GM19023 (cell line): ENCODE data around the gene RNU4-1.
A peak's percentile ranks its signal among the peaks of the same experiment; 100 is the strongest.

Experiments used
- ATAC-seq: cut with Tn5 transposase; IDR thresholded peaks from one replicate; pipeline ENCODE4 v1.9.1; 2021; ENCODE audit warnings: mild to moderate bottlenecking, moderate library complexity; ENCODE audit not compliant: unreplicated experiment

RNU4-1 gene

DNA sequence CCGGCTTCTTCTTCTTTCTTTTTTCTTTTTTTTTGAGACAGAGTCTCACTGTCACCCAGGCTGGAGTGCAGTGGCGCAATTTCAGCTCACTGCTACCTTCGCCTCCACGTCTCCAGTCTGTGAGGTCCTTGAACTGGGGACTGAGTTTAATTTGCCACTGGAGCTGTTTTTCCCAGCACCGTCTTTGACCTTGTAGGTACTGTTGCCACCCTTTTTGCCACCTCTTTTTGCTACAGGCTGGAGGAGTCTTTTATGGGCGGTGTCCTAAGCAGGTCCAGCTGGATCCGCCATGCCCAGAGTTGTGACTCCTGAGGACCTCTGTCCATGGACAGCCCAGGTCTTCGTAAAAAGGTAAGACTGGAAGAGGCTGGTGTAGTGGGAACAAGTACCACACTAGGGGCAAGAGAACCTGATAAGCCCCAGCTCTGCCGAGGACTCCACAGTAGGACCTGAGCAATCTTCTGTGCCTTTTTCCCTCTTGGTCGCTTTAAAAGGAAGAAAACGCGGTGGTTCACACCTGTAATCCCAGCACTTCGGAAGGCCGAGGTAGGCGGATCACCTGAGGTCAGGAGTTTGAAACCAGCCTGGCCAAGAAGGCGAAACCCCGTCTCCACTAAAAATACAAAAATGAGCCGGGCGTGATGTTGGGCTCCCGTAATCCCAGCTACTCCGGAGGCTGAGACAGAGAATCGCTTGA is 2.3 kb downstream of the RNU4-1 start:
- no peak for ATAC-seq

DNA sequence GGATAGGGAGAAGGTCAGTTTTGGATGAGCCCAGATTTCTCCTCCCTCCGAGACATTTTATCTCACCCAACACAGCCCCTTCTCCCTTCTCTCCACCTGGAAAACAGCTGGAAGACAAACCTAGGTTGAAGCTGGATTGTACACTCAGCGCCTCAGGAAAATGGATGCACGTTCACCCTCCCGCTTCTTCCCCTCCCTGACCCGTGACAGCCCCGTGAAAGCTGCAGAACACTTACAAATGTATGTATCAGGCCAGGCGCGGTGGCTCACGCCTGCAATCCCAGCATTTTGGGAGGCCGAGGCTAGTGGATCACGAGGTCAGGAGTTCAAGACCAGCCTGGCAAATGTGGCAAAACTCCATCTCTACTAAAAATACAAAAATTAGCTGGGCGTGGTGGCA is 5.5 kb downstream of the RNU4-1 start:
- ATAC-seq: no peak

GRCh38 chr12:120286768-120287490 is 6.1 kb downstream of the RNU4-1 start:
- ATAC-seq: no peak

DNA sequence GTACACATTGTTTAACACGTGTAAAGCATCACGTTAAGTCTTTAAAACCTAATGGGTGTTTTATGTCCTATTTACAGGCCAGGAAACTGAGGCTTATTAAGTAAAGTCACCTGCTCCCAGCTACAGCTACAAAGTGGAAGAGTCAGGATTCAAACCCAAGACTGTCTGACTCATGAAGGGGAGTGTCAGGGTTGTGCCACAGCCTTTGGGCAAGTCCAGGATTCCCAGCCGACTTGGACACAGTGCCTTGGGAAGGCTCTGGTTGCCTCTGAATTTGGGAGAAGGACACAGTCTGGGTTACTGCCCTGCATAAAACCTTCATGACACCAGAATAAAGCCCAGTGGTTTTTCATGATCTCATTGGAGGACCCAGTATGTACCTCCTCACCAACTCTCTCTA is 8.7 kb downstream of the RNU4-1 start:
- no peak for ATAC-seq

DNA sequence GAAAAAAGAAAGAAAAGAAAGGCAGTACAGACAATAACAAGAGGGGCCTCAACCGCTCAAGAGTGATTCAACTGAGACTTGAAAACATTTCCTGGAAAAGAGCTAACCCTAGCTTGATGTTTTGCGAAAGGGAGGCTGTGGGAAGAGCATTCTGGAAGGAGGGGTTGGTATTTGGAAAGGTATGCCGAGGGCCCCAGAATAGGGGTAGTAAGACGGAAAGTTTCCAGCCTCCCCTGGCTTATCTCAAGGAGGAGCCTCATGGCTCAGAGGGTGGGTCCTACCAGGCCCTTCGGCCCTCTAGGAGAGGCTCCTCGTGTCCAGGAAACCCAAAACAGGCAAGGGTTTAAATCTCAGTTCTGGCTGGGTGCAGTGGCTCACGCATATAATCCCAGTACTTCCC is 9.7 kb downstream of the RNU4-1 start:
- ATAC-seq: no peak

DNA sequence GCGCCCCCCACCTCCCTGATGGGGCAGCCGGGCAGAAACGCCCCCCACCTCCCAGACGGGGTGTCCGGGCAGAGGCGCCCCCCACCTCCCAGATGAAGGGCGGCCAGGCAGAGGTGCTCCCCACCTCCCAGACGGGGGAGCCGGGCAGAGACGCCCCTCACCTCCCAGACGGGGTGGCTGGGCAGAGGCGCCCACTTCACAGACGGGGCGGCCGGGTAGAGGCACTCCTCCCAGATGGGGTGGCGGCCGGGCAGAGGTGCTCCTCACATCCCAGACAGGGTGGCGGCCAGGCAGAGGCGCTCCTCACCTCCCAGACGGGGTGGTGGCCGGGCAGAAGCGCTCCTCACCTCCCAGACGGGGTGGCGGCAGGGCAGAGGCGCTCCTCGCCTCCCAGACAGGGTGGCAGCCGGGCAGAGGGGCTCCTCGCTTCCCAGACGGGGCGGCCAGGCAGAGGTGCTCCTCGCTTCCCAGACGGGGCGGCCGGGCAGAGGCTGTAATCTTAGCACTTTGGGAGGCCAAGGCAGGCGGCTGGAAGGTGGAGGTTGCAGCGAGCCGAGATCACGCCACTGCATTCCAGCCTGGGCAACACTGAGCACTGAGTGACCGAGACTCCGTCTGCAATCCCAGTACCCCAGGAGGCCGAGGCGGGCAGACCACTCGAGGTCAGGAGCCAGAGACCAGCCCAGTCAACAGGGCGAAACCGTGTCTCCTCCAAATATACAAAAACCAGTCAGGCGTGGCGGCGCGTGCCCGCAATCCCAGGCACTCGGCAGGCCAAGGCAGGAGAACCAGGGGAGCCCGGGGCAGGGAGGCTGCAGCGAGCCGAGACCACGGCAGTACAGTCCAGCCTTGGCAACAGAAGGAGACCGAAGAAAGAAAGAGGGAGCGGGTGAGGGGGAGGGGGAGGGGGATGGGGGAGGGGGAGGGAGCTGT is 14.6 kb downstream of the RNU4-1 start:
- no peak for ATAC-seq

- ATAC-seq: no peak
Observed at GRCh38 chr12:120276734-120277133, 16.3 kb downstream of the RNU4-1 start.

GRCh38 chr12:120267736-120268135 is 25.3 kb downstream of the RNU4-1 start:
- ATAC-seq: no peak

- no peak for ATAC-seq
Observed at GRCh38 chr12:120266180-120266870, 26.7 kb downstream of the RNU4-1 start.

- ATAC-seq: peak; percentile 71
Observed at GRCh38 chr12:120265473-120266179, 27.4 kb downstream of the RNU4-1 start, which contains the start of gene PXN. PXN (minus strand) TSS chr12:120265730; CDS start chr12:120265629, 101 bp downstream.

DNA sequence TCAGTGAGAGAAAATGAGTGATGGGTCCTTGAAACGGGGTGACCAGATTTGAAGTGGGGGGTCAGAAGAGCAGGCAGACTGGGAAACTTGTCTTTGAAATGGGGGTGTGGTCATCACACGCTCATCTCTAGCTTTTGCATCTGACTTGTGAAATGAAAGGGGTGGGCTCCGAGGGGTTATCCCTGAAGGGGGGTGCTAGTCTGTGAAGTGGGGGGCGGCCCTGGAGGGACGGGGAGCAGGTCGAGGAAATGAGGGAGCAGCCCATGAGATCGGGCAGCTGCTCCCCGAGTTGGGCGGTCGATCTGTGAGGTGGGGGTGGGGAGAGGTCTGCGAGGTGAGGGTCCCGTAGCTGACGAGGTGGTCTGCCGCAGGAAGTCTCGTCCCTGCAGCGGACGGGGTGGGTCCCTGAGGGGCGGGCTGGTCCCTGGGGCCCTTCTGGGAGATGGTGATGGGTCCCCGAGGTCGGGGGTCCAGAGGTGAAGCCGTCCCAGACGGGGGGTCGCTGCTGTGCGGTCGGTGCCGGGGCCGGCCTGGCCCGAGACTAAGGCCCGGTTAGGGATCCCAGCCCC is 28.0 kb downstream of the RNU4-1 start:
- no peak for ATAC-seq

DNA sequence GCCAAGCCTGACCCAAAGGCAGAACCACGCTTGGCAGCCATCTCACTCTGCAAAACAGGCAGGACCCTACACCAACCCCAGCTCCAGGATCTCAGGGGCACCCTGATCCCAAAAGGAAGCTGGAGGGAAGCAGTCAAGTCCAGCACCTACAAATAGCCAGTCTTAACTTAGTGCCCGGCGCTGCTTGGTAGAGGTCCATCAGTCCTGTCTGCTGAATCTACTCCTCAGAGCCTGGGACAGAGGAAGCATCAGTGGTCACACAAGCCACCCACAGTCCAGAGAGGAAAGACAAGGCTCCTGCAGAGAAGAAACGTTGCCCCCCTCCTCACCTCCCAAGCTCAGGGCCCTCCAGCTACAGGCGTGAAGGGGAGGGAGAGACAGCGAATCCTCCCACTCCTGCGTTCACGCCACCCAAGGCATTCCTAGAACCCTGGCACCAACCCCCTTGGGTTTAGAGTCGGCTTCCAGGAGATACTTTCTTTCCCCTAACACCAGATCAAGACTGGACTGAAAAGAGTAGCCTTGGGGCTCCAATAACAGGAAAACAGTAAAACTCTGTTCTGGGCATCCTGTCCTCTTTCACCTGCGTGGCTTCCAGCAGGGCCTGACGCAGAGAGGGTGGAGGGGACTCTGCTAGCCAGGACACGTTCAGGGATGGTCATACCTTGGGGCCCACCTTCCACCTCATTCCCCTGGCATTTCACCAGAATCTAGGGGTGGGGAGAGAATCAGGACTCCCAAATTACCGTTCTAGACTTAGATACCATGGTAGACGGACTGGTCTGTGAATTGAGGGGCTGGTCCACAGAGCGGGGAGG is 28.7 kb downstream of the RNU4-1 start:
- ATAC-seq: no peak

GRCh38 chr12:120263748-120264085 is 29.3 kb downstream of the RNU4-1 start:
- no peak for ATAC-seq

- no peak for ATAC-seq
Observed at GRCh38 chr12:120262852-120263747, 29.9 kb downstream of the RNU4-1 start.

- ATAC-seq: no peak
Observed at GRCh38 chr12:120261951-120262851, 30.8 kb downstream of the RNU4-1 start.

GRCh38 chr12:120260607-120261006 is 32.4 kb downstream of the RNU4-1 start:
- ATAC-seq: no peak
